ENCODE measurements around the gene SUN3. TPM values are rescaled to one million over a fixed set of nuclear protein-coding genes. Genes with fewer than 3 reads are reported as not detected.

SUN3 gene
- total RNA-seq, 1 experiment from 2014 or later: not detected

DNA sequence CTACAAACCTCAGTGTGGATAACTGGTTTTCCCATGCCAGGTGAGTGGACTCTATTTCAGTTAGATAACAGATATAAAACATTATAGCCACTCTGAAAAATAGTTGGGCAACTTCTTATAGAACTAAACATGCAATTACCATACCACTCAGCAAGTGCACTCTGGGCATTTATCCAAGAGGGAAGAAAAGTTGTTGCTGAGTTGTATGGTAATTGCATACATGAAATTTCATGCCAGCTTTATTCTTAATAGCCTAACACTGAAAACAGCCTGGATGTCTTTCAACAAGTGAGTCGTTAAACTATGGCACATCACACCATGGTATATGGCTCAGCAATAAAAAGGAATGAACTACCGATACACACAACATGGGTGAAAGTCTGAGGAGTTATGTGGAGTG is 49.6 kb upstream of the SUN3 start:
- no peak overlapping the region for H3K4me3 Mint-ChIP-seq
- no peaks in the 10 kb centered on the region for H3K36me3 Mint-ChIP-seq
- peaks cover 7% of the 10 kb centered on the region; the same call in 1 of the 2 replicates for H3K4me1 Mint-ChIP-seq
- no peak for TF ChIP-seq ZNF317 (CRISPR knock-in tag; IDR thresholded peaks at IDR 0.05; ENCODE audit: borderline replicate concordance, low read depth)
- no peak for TF ChIP-seq NFE2L1 (CRISPR knock-in tag; IDR thresholded peaks at IDR 0.05)
- no peak for TF ChIP-seq ZNF138 (CRISPR knock-in tag; conservative IDR thresholded peaks at IDR 0.05)
- TF ChIP-seq, protein P1, sequence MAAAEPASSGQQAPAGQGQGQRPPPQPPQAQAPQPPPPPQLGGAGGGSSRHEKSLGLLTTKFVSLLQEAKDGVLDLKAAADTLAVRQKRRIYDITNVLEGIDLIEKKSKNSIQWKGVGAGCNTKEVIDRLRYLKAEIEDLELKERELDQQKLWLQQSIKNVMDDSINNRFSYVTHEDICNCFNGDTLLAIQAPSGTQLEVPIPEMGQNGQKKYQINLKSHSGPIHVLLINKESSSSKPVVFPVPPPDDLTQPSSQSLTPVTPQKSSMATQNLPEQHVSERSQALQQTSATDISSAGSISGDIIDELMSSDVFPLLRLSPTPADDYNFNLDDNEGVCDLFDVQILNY (CRISPR knock-in tag; IDR thresholded peaks at IDR 0.05): no peak
- no peak for TF ChIP-seq NR1H2 (CRISPR knock-in tag; IDR thresholded peaks at IDR 0.05)
- TF ChIP-seq, protein P2, sequence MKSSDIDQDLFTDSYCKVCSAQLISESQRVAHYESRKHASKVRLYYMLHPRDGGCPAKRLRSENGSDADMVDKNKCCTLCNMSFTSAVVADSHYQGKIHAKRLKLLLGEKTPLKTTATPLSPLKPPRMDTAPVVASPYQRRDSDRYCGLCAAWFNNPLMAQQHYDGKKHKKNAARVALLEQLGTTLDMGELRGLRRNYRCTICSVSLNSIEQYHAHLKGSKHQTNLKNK (CRISPR knock-in tag; IDR thresholded peaks at IDR 0.05): no peak
- no peak for TF ChIP-seq FOXP1 (CRISPR knock-in tag; IDR thresholded peaks at IDR 0.05; ENCODE audit: borderline replicate concordance)
- no peak for TF ChIP-seq TP53 (CRISPR knock-in tag; IDR thresholded peaks at IDR 0.05)
- TF ChIP-seq NFATC4 (CRISPR knock-in tag; IDR thresholded peaks at IDR 0.05): no peak
- no peak for TF ChIP-seq AFF4 (CRISPR knock-in tag; IDR thresholded peaks at IDR 0.05; ENCODE audit: borderline replicate concordance)
- no peak for TF ChIP-seq ETV6 (CRISPR knock-in tag; IDR thresholded peaks at IDR 0.05)
- TF ChIP-seq, protein P3, sequence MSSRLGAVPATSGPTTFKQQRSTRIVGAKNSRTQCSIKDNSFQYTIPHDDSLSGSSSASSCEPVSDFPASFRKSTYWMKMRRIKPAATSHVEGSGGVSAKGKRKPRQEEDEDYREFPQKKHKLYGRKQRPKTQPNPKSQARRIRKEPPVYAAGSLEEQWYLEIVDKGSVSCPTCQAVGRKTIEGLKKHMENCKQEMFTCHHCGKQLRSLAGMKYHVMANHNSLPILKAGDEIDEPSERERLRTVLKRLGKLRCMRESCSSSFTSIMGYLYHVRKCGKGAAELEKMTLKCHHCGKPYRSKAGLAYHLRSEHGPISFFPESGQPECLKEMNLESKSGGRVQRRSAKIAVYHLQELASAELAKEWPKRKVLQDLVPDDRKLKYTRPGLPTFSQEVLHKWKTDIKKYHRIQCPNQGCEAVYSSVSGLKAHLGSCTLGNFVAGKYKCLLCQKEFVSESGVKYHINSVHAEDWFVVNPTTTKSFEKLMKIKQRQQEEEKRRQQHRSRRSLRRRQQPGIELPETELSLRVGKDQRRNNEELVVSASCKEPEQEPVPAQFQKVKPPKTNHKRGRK (CRISPR knock-in tag; IDR thresholded peaks at IDR 0.05; ENCODE audit: borderline replicate concordance): no peak
- TF ChIP-seq, protein P4, sequence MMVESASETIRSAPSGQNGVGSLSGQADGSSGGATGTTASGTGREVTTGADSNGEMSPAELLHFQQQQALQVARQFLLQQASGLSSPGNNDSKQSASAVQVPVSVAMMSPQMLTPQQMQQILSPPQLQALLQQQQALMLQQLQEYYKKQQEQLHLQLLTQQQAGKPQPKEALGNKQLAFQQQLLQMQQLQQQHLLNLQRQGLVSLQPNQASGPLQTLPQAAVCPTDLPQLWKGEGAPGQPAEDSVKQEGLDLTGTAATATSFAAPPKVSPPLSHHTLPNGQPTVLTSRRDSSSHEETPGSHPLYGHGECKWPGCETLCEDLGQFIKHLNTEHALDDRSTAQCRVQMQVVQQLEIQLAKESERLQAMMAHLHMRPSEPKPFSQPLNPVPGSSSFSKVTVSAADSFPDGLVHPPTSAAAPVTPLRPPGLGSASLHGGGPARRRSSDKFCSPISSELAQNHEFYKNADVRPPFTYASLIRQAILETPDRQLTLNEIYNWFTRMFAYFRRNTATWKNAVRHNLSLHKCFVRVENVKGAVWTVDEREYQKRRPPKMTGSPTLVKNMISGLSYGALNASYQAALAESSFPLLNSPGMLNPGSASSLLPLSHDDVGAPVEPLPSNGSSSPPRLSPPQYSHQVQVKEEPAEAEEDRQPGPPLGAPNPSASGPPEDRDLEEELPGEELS (CRISPR knock-in tag; IDR thresholded peaks at IDR 0.05): no peak
- no peak for TF ChIP-seq ATF3 (CRISPR knock-in tag; conservative IDR thresholded peaks at IDR 0.05)
- no peak for TF ChIP-seq STAT6 (CRISPR knock-in tag; conservative IDR thresholded peaks at IDR 0.05; ENCODE audit: low read depth)
- TF ChIP-seq, protein P5, sequence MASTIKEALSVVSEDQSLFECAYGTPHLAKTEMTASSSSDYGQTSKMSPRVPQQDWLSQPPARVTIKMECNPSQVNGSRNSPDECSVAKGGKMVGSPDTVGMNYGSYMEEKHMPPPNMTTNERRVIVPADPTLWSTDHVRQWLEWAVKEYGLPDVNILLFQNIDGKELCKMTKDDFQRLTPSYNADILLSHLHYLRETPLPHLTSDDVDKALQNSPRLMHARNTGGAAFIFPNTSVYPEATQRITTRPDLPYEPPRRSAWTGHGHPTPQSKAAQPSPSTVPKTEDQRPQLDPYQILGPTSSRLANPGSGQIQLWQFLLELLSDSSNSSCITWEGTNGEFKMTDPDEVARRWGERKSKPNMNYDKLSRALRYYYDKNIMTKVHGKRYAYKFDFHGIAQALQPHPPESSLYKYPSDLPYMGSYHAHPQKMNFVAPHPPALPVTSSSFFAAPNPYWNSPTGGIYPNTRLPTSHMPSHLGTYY (CRISPR knock-in tag; IDR thresholded peaks at IDR 0.05): no peak
- TF ChIP-seq, protein P6, sequence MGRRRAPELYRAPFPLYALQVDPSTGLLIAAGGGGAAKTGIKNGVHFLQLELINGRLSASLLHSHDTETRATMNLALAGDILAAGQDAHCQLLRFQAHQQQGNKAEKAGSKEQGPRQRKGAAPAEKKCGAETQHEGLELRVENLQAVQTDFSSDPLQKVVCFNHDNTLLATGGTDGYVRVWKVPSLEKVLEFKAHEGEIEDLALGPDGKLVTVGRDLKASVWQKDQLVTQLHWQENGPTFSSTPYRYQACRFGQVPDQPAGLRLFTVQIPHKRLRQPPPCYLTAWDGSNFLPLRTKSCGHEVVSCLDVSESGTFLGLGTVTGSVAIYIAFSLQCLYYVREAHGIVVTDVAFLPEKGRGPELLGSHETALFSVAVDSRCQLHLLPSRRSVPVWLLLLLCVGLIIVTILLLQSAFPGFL (CRISPR knock-in tag; IDR thresholded peaks at IDR 0.05; ENCODE audit: borderline replicate concordance): no peak
- no peak for TF ChIP-seq ZNF121 (CRISPR knock-in tag; IDR thresholded peaks at IDR 0.05)
- TF ChIP-seq, protein P7, sequence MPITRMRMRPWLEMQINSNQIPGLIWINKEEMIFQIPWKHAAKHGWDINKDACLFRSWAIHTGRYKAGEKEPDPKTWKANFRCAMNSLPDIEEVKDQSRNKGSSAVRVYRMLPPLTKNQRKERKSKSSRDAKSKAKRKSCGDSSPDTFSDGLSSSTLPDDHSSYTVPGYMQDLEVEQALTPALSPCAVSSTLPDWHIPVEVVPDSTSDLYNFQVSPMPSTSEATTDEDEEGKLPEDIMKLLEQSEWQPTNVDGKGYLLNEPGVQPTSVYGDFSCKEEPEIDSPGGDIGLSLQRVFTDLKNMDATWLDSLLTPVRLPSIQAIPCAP (CRISPR knock-in tag; IDR thresholded peaks at IDR 0.05): no peak
- no peaks in the 10 kb centered on the region for H3K27me3 Mint-ChIP-seq (ENCODE audit: low read depth)
- no peak overlapping the region for H3K27ac Mint-ChIP-seq
- H3K9me3 Mint-ChIP-seq: peaks cover 8% of the 10 kb centered on the region; the same call in 1 of the 2 replicates
- CTCF ChIA-PET: no interaction called here
- no peak for ATAC-seq
- no peak for DNase-seq (ENCODE audit: low spot score)
- POLR2A ChIA-PET: no interaction called here
